RPMI7951 (cell line): ENCODE measurements around the gene OR9Q1. TPM values are rescaled to one million over a fixed set of nuclear protein-coding genes. Genes with fewer than 3 reads are reported as not detected.

Source experiments
- total RNA-seq: library from RNA; depleted of rRNA; stranded (reverse); fragments of >200 nt; shearing (Covaris generic); gene quantifications from 2 replicates; pipeline ENCODE4 v1.2.3, GENCODE V29; 2014; rRNA removed

OR9Q1 gene
- total RNA-seq, 1 experiment from 2014 or later: not detected

Other genes with a start within 250 kb of the OR9Q1 start
- not detected in 2 replicates for gene OR6Q1, start 7.1 kb downstream of the OR9Q1 start, total RNA-seq
- gene OR9I1, start 101.6 kb downstream of the OR9Q1 start, total RNA-seq: not detected in 2 replicates
- not detected in 2 replicates for gene OR9Q2, start 165.2 kb downstream of the OR9Q1 start, total RNA-seq
- gene OR1S2, start 180.3 kb downstream of the OR9Q1 start, total RNA-seq: not detected in 2 replicates
- gene OR1S1, start 188.8 kb downstream of the OR9Q1 start, total RNA-seq: not detected in 2 replicates
- gene OR10Q1, start 205.0 kb downstream of the OR9Q1 start, total RNA-seq: not detected in 2 replicates
- not detected in 2 replicates for gene OR10W1, start 244.4 kb downstream of the OR9Q1 start, total RNA-seq